Cardiac ventricle fibroblast (primary cell): ENCODE results near the gene RHOT2. TPM values are rescaled to one million over a fixed set of nuclear protein-coding genes. Genes with fewer than 3 reads are reported as not detected.

Experiments
- total RNA-seq: library from RNA; depleted of rRNA; stranded (reverse); fragments of >200 nt; gene quantifications from 2 replicates; pipeline ENCODE4 v1.2.3, GENCODE V29; 2015

Gene RHOT2
- total RNA-seq, result 18.7 and 19.5 TPM in 2 replicates

GRCh38 chr16:667780-668518, at the start of gene RHOT2:
Gene RHOT2, plus strand, starts transcription at chr16:668132. Its CDS starts 68 bp downstream, at chr16:668200.

GRCh38 chr16:630815-631405, 37.0 kb upstream of the RHOT2 start, which contains the start of gene WFIKKN1:
Gene WFIKKN1, plus strand, starts transcription at chr16:630985. Its CDS starts 269 bp downstream, at chr16:631254.

GRCh38 chr16:636206-637080, 31.5 kb upstream of the RHOT2 start, which contains the start of gene METTL26:
Gene METTL26, minus strand, starts transcription at chr16:636305. Its CDS starts 15 bp downstream, at chr16:636290.

GRCh38 chr16:641326-642188, 26.4 kb upstream of the RHOT2 start, which contains the start of gene MCRIP2:
Gene MCRIP2, plus strand, starts transcription at chr16:641828. Its CDS starts 164 bp downstream, at chr16:641992.

GRCh38 chr16:648781-649589, 18.9 kb upstream of the RHOT2 start, which contains the start of gene WDR90:
Gene WDR90, plus strand, starts transcription at chr16:649365. Its CDS starts 52 bp downstream, at chr16:649417.

GRCh38 chr16:674968-675883, 7.3 kb downstream of the RHOT2 start, which contains the start of gene RHBDL1:
Gene RHBDL1, plus strand, starts transcription at chr16:675671. Its CDS starts 120 bp downstream, at chr16:675791.

DNA sequence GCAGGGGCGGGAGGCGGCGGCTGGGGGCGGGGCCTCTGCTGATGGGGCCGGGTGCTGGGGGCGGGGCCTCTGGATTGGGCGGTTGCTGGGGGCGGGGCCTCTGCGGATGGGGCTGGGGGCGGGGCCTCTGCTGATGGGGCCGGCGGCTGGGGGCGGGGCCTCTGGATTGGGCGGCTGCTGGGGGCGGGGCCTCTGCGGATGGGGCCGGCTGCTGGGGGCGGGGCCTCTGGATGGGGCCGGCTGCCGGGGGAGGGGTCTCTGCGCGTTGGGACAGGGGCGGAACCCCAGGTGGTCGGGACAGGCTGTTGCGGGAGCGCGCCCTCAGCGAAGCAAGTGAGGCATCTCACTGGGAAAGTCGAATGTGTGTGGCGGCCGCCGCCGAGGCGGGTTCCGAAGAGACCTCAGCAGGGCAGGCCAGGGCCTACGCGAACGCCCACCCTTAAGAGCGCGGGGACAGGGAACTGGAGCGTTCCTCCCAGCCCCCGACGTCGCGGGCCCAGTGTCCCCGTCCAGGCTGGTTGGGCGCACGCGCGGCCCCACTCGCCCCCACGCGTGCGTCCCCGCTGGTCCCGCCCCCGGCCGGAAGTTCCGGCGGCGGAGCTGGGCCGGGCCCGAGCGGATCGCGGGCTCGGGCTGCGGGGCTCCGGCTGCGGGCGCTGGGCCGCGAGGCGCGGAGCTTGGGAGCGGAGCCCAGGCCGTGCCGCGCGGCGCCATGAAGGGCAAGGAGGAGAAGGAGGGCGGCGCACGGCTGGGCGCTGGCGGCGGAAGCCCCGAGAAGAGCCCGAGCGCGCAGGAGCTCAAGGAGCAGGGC, 12.1 kb downstream of the RHOT2 start, which contains the start of gene STUB1:
STUB1 (plus strand) TSS at position 597 of the 811 bp plus-strand sequence; CDS start at position 713, 116 bp downstream.

DNA sequence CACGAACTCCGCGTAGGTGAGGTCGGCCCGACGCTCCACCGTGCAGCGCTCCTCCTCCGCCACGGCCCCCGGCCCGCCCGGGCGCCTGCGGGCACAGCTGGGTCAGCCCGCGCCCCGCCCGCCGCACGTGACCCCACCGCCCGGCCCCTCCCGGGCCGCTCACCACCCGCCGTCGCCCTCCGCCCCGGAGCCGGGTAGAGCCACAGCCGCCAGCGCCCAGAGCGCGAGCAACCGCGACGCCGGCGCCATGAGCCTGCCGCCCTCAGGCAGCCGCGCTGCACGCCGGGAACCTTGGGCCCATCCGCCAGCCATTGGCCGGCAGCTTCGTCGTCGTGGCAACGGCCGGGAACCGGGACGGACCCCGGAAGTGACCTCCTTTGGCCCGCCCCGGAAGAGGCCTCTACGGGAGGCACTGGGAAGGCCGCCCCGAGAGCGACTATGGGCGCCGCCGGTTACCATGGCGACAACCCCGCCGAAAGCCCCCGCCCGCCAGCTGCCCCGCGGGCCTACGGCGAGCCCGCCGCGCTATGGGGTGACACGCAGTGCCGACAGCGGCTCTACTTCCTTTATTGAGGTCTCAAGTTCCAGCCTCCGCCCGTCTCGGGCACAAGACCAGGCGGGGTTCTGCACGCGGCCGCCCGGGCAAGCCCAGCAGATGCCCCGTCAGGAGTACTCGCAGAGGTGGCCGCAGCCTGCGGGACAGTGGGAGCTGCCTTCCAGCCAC, 16.3 kb downstream of the RHOT2 start, which contains the start of gene JMJD8:
JMJD8 (minus strand) TSS at position 264 of the 724 bp plus-strand sequence; CDS start at position 249, 15 bp downstream.

GRCh38 chr16:705431-706188, 37.7 kb downstream of the RHOT2 start, which contains the start of gene FBXL16:
Gene FBXL16, minus strand, starts transcription at chr16:705801. Its CDS starts 8,396 bp downstream, at chr16:697405.

DNA sequence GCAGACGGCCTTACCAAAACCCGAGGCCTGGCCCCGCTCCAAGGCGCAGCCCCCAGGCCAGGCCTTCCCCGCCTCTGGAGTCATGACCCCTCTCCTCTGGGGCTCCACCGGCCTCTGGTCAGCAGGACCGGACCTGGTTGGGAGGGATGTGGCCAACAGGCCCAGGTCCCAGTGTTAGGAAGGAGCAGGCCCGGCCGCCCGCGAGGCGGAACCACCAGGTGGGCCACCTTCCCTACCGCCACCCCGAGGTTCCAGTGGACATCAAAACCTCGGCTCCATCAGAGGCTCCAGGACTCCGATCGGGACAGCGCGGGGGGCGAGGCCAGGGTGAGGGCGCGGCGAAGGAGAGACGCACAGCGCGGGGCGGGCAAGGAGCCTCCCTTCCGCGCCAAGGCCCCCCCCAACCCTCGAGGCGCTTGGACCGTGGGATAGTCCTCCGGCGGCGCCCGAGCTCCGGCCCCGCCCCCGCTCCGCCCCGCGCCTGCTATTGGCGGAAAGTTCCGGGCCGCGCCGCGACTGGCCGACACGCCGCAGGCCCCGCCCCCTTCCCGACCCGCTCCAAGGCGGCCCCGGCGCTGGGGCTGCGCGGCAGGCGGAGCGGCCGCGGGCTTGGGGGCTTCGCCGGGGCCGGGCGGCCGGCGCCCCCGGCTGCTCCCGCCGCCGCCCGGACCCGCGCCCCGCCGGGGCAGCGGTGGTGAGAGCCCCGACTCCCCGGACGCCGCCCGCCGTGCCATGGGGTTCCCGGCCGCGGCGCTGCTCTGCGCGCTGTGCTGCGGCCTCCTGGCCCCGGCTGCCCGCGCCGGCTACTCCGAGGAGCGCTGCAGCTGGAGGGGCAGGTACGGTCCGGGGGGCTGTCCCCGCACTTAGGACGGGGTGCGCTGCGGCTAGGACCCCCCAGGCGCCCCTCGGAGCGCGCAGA, 46.9 kb downstream of the RHOT2 start, which contains the start of gene METRN:
METRN (plus strand) TSS at position 561 of the 919 bp plus-strand sequence; CDS start at position 733, 172 bp downstream.

GRCh38 chr16:720990-721764, 53.2 kb downstream of the RHOT2 start, which contains the start of gene ANTKMT:
Gene ANTKMT, plus strand, starts transcription at chr16:721146. Its CDS starts 129 bp downstream, at chr16:721275.

